KOPT-K1 (cell line): ENCODE results near the gene ARHGAP28.
"Not testable (repeated sequence)": the region's sequence is repeated elsewhere in the genome, so short reads cannot be mapped to it uniquely, and the experiment has no call there.

ENCODE experiments used
- H3K27ac ChIP-seq: fragments of 200-600 bp; sonication (generic); 2 replicates; pipeline ENCODE4 v1.5.1; 2016; ENCODE audit warnings: antibody characterized with exemption, mild to moderate bottlenecking, low read depth, low read length; ENCODE audit not compliant: poor library complexity, severe bottlenecking
- H3K36me3 ChIP-seq: fragments of 200-600 bp; sonication (generic); 2 replicates; pipeline ENCODE4 v1.5.1; 2017; ENCODE audit warnings: antibody characterized with exemption, mild to moderate bottlenecking, low read length, moderate library complexity; ENCODE audit not compliant: insufficient read depth
- H3K9me3 ChIP-seq: fragments of 200-600 bp; sonication (generic); 2 replicates; pipeline ENCODE4 v1.5.1; 2017; ENCODE audit warnings: antibody characterized with exemption, low read length, mild to moderate bottlenecking; ENCODE audit not compliant: insufficient read depth, poor library complexity, severe bottlenecking

Gene ARHGAP28

DNA sequence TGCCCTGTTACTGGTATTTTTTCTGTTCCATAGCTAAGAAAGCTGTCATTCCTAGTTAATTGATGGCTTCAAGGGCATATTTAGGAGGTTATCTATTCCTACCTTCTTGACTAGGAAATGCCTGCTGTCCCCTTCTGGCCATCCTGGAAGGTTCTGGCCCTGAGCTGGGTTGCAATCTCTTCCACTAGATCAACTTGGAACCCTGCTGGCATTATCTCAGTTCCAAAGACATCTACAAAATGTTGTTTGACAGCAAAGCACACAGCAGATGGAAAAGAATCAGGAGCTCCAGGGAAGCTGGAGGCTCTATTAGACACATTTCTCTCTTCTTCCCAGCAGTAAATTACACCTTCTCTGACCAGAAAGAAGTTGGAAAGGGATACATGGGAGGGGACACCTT is 192.1 kb downstream of the ARHGAP28 start:
- H3K36me3 ChIP-seq, result no peaks in the 10 kb centered on the region
- H3K9me3 ChIP-seq, result no peaks in the 10 kb centered on the region
- no peak overlapping the region for H3K27ac ChIP-seq

DNA sequence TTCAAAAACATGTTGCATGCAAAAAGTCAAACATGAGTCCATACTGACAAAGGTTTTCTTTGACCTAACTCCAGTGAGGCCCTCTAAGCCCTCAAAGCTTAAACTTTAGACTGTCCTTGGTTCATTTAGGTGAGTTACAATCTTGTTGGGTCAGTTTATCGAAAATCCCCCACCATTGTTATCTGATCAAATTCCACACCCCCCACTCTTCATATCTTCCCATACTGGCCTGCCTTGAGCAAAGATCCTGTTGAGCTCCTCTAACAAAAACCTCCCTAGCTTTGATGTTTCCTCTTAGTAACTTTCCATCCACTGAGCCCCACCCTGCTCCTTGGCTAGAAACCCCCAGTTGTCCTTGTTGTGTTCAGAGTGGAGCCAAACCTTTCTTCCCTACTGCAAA is 193.7 kb downstream of the ARHGAP28 start:
- Histone ChIP-seq H3K36me3 (no peaks in the 10 kb centered on the region), H3K27ac (no peak overlapping the region), H3K9me3 (no peaks in the 10 kb centered on the region)

DNA sequence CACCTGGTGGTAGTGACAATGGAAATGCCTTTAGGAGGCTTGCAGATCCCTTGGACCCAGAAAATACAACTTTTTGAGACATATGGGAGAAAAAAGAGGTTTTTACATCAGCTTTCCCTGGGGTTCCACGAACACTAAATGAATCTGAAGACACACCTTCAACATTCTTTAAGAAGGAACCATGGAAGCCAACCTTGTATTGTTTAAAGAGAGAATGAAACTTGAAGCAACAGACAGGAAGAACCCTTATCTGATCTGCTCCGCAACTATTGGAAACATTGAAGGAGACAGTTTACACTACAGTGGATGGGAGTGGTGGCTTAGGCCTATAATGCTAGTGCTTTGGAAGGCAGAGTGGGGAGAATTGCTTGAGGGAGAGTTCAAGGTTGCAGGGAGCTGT is 197.6 kb downstream of the ARHGAP28 start:
- no peaks in the 10 kb centered on the region for H3K36me3 ChIP-seq

DNA sequence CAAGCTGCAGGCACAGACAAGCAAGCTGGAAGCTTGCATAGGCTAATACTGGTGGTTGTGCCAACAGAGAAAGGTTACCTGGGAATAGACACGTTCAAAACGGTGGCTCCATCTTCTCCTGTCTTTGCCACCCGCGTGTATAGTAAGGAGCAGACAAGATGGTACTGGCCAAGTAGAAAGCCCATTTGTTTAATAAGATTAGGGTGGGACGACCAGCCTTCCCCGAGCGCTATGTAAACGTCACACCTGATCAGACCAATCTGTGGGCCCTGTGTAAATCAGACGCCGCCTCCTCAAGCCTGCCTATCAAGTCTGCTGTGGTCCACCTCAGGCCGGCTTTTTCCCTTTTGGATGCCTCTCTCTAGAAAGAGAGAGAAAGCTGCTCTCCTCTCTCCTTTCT is 198.8 kb downstream of the ARHGAP28 start:
- no peak overlapping the region for H3K27ac ChIP-seq
- H3K9me3 ChIP-seq, result no peaks in the 10 kb centered on the region

More for the DNA sequence above, 197.6 kb downstream of the ARHGAP28 start:
- H3K27ac ChIP-seq, result no peak overlapping the region
- no peaks in the 10 kb centered on the region for H3K9me3 ChIP-seq

DNA sequence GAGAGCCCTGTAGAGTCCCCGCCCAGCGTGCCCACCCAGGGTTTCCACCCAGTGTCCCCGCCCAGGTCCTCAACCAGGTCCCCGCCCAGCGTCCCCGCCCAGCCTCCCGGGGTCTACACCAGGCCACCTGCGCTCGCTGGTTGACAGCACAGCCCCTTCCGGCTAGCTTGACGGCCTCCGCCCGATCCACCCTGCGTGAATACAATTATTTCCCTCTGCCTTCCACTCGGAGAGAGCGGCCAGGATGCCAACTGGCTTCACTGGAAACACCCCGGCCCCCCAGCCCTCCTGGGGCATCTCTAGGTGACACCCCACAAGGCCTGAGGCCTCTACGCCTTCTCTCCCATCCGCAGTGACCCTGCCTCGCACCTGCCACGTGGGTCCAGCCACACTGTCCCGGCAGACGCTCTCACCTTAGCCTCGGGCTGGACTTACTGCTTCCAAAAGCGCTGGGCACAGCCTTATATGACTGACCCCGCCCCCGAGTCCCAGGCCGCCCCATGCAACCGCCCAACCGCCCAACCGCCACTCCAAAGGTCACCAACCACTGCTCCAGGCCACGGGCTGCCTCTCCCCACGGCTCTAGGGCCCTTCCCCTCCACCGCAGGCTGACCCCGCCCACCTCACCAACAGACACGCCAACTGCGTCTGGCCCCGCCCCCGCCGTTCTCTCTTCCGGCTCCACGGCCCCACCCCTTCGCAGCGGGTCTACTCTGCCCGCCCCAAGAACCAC is 200.0 kb downstream of the ARHGAP28 start:
- no peak overlapping the region for H3K27ac ChIP-seq
- H3K36me3 ChIP-seq, result no peaks in the 10 kb centered on the region

More for the DNA sequence above, 198.8 kb downstream of the ARHGAP28 start:
- no peaks in the 10 kb centered on the region for H3K36me3 ChIP-seq

DNA sequence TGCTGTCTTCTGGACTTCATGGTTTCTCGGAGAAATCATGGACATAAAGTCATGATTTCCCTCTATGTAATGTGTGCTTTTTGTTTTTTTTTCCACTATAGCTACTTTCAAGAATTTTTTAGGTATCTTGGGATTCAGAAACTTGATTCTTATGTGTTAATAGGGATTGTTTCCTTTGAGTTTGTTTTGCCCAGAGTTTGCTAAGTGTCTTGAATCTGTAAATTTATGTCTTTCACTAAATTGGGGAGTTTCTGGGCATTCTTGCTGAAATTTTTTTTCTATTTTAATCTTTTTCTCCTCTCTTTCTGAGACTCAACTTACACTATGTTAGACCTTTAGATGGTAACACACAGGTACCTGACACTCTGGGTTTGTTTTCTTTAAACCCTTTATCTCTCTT is 205.3 kb downstream of the ARHGAP28 start:
- no peaks in the 10 kb centered on the region for H3K9me3 ChIP-seq
- H3K27ac ChIP-seq, result no peak overlapping the region
- H3K36me3 ChIP-seq, result no peaks in the 10 kb centered on the region

More for the DNA sequence above, 200.0 kb downstream of the ARHGAP28 start:
- H3K9me3 ChIP-seq, result no peaks in the 10 kb centered on the region

DNA sequence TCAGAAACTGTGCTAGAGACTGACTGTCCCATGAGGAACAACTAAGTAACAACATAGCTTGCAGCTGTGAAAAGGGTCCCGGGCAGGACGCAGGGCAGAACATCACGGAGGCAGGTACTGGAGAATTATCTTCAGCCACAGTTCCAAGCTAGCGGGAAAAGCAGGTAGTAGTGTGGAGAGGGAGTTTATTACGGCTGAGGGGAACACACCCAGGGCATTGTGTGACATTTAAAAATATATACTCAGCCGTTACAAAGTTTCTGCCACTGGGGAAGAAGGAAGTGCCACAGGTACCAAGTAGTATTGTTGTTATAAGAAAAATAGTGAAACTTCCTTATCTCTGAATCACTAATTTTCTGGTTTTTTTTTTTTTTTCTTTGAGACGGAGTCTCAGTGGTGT is 208.5 kb downstream of the ARHGAP28 start:
- Histone ChIP-seq H3K9me3 (no peaks in the 10 kb centered on the region), H3K27ac (no peak overlapping the region), H3K36me3 (no peaks in the 10 kb centered on the region)

DNA sequence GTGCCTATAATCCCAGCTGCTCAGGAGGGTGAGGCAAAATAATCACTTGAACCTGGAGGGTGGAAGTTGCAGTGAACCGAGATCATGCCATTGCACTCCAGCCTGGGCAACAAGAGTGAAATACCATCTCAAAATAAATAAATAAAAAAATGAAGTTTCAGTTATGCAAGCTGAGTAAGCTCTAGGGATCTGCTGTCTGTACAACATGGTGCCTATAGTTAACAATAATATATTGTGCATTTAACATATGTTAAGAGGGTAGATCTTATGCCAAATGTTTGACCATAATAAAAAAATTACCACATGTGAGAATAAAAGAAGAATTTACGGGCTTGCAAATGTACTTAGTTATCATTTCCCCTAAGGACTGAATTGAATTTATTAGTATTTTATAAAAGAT is 208.9 kb downstream of the ARHGAP28 start:
- not testable (repeated sequence) for H3K36me3 ChIP-seq, H3K27ac ChIP-seq, H3K9me3 ChIP-seq

DNA sequence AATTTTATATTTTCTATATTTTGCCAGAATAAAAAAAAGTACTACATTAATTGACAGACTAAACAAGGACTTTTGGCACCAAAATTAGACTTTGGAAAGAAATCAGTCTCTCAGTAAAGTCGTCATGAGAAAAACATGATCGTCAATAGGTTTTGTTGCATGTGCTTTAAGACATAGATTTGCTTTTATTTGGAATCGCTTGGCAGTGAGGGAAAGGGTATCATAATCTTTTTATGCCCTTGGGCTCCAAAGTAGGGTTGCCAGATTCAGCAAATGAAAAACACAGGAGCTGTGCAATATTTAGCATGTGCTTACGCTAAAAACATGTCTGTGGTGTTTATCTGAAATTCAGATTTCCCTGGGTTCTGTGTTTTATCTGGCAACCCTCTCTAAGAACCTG is 210.5 kb downstream of the ARHGAP28 start:
- Histone ChIP-seq H3K36me3 (no peaks in the 10 kb centered on the region), H3K9me3 (no peaks in the 10 kb centered on the region), H3K27ac (no peak overlapping the region)

DNA sequence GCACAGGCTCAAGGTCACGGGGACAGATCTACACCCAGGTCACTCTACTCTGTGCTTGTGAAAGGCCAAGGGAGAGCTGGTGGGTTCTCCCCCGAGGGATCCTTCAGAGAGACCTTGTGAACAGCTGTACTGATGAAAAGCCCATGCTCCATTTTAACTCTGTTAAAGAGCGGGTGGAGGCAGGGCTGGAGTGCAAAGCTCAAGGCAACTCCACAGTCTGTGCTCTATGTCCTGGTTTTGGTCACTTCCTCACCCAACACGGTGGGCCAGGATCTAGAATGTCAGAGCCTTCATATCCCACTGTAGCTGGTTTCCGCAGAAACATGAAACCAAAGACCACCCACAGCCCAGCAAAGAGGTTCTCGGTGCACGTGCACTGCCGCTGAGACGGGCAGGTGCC is 210.9 kb downstream of the ARHGAP28 start:
- no peak overlapping the region for H3K27ac ChIP-seq
- H3K9me3 ChIP-seq, result no peaks in the 10 kb centered on the region
- H3K36me3 ChIP-seq, result no peaks in the 10 kb centered on the region

DNA sequence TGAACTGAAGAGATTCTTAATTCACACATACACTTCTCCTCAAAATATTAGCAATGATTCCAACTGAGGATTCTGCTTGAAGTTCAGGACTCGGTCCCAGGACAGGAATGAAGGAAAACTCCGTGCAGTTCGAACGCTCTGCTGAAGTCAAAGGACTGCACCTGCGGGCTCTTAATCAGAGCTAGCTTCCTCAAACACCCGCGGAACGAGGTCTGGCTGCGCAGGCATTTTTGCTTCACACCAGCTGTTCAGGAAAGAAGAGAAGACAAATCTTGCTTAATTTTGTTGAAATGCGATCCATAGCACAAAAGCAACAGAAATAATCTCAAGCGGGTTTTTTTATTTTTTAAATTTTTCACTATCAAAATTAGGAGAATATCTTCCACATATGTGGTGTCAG is 212.5 kb downstream of the ARHGAP28 start:
- Histone ChIP-seq H3K36me3 (no peaks in the 10 kb centered on the region), H3K9me3 (no peaks in the 10 kb centered on the region), H3K27ac (no peak overlapping the region)

DNA sequence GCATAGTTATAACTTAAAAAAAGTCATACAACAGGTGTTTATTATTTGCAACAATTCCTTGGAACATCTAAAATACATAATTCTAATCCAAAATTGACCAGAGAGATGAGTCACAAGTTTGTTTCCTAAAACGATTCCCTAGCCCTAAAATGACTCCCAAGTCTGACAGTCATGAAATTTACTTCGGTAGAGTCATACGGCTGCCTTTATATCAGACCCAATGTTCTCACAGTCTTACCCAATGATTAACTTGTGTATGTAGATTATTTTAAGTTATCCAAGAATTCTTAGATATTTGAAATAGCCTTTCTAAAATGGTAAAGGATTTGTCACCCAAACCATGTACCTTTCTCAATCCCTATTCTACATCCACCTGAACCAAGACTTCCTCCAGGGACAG is 213.2 kb downstream of the ARHGAP28 start:
- H3K27ac ChIP-seq, result no peak overlapping the region
- no peaks in the 10 kb centered on the region for H3K36me3 ChIP-seq
- no peaks in the 10 kb centered on the region for H3K9me3 ChIP-seq

DNA sequence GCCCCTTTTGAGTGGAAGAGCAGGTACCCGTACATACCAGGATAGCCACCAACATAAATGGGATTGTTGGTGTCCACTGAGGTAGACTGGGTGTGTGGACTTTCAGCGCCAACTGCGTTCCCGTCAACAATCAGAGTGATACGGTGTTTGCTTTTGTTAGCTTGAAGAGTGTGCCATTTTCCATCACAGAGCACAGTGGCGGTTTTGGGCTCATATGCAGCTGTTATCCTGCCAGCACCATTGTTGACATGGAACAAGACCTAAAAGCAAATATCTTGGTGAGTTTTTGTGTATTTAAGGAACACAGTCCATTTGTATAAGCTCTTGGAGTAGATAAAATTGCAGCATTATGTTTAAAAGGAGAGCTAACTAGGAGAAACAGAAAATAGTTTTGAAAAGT is 213.6 kb downstream of the ARHGAP28 start:
- H3K36me3 ChIP-seq, result no peaks in the 10 kb centered on the region
- H3K27ac ChIP-seq, result no peak overlapping the region
- H3K9me3 ChIP-seq, result no peaks in the 10 kb centered on the region

DNA sequence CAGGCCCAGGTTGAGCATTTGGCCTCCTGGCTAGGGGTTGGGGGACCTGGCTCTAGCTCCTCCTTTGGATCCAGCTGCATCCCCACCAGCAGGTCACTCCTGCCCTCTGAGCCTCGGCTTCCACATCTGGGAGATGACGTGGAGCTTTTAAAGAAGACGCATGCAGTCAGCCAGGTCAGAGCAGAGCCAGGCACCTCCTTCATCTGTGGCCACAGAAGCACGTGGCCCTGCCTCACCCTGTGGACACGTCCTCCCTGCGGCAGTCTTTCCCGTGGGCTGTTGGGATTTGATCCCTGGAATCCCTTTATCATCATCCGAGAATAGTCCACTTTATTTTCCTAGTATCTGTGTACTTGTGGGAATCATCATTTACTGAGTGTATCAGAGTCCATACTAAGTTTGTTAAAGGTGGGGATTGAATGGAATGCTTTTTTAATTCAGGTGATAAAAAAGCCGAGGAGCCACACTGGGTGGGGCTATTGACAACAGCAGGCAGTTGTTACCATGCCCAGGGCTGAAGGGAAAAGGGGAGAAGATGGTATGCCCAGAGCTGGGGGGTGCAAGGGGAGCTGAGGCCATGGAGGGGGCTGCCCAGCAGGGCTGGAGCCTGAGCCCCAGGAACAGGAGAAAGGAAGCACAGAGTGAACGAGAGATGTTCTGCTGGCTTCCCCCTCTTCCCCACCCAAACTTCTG is 218.0 kb downstream of the ARHGAP28 start:
- Histone ChIP-seq H3K36me3 (no peaks in the 10 kb centered on the region), H3K9me3 (no peaks in the 10 kb centered on the region), H3K27ac (no peak overlapping the region)

DNA sequence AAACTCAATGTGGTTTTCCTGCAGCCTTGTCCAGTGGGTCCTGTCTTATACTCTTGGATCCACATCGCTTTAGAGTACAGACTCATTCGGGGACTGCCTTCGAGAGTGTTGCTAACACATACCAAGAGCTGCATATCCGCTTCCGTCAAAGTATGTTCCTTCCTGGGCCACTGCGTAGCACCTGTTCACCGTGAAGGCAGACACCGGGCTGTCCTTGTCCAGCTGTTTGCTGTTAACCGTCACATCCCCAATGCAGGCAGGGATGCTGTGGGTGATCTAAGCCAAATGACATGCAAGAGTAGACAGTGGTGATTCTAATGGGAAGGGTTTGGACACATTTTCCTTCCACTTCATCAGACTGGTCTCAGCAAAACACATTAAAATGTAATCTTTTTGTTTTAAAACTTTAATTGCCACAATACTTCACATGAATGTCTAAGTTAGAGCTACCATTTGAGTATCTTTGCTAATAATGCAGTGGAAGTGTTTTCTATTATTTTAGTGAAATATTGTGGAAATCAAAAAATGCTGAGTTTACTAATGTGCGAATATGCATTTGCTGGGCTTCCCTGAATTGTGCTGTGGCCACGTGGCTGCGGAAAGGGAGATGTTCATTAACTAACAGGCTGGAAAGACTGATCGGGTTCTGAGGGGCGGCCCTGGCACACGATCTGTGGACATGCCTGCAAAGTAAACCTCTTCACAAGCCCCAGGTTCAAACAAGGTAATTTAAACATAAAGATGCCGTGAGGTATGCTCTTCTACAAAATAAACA is 219.0 kb downstream of the ARHGAP28 start:
- H3K9me3 ChIP-seq, result no peaks in the 10 kb centered on the region
- no peak overlapping the region for H3K27ac ChIP-seq
- no peaks in the 10 kb centered on the region for H3K36me3 ChIP-seq
